HG03196 (cell line): ENCODE results near the gene EVA1C.
"Not testable (repeated sequence)": the region's sequence is repeated elsewhere in the genome, so short reads cannot be mapped to it uniquely, and the experiment has no call there.

Experiments used
- ATAC-seq: cut with Tn5 transposase; IDR thresholded peaks from one replicate; pipeline ENCODE4 v1.9.1; 2021; ENCODE audit not compliant: unreplicated experiment

Gene EVA1C

GRCh38 chr21:32412162-32413014, at the start of gene EVA1C:
Gene EVA1C, plus strand, starts transcription at chr21:32412706. Its CDS starts 148 bp downstream, at chr21:32412854.
- no peak for ATAC-seq

GRCh38 chr21:32364387-32364786, 48.1 kb upstream of the EVA1C start:
- no peak for ATAC-seq

GRCh38 chr21:32364796-32365195, 47.7 kb upstream of the EVA1C start:
- no peak for ATAC-seq

GRCh38 chr21:32366191-32366590, 46.3 kb upstream of the EVA1C start:
- no peak for ATAC-seq

- ATAC-seq: no peak
Observed at GRCh38 chr21:32367158-32367557, 45.3 kb upstream of the EVA1C start.

GRCh38 chr21:32368386-32368785, 44.1 kb upstream of the EVA1C start:
- ATAC-seq: no peak

GRCh38 chr21:32368961-32369360, 43.5 kb upstream of the EVA1C start:
- not testable (repeated sequence) for ATAC-seq

- ATAC-seq: no peak
Observed at GRCh38 chr21:32370998-32371766, 41.3 kb upstream of the EVA1C start.

GRCh38 chr21:32371913-32372314, 40.6 kb upstream of the EVA1C start:
- no peak for ATAC-seq

GRCh38 chr21:32372755-32373154, 39.8 kb upstream of the EVA1C start:
- no peak for ATAC-seq

GRCh38 chr21:32377506-32377905, 35.0 kb upstream of the EVA1C start:
- no peak for ATAC-seq

GRCh38 chr21:32377991-32378390, 34.5 kb upstream of the EVA1C start:
- no peak for ATAC-seq

GRCh38 chr21:32378956-32379355, 33.5 kb upstream of the EVA1C start:
- no peak for ATAC-seq

GRCh38 chr21:32380940-32381339, 31.6 kb upstream of the EVA1C start:
- ATAC-seq: no peak

GRCh38 chr21:32381571-32381970, 30.9 kb upstream of the EVA1C start:
- ATAC-seq: no peak

- no peak for ATAC-seq
Observed at GRCh38 chr21:32382108-32382644, 30.3 kb upstream of the EVA1C start.

- ATAC-seq: no peak
Observed at GRCh38 chr21:32383812-32384211, 28.7 kb upstream of the EVA1C start.

- ATAC-seq: no peak
Observed at GRCh38 chr21:32386195-32386870, 26.2 kb upstream of the EVA1C start.

GRCh38 chr21:32387151-32387550, 25.4 kb upstream of the EVA1C start:
- ATAC-seq: no peak

GRCh38 chr21:32388306-32388705, 24.2 kb upstream of the EVA1C start:
- no peak for ATAC-seq

- ATAC-seq: no peak
Observed at GRCh38 chr21:32389337-32390015, 23.0 kb upstream of the EVA1C start.
